Erythroblast (primary cell): ENCODE data around the gene AGPS.

Experiments
- GATA1 ChIP-seq: IDR thresholded peaks from 2 replicates; pipeline ENCODE4 v1.6.1; 2011; ENCODE audit warnings: low read depth, mild to moderate bottlenecking, control low read depth, low read length, moderate library complexity
- POLR2A ChIP-seq: IDR thresholded peaks from 2 replicates; pipeline ENCODE4 v1.6.1; 2011; ENCODE audit warnings: mild to moderate bottlenecking, low read length

DNA sequence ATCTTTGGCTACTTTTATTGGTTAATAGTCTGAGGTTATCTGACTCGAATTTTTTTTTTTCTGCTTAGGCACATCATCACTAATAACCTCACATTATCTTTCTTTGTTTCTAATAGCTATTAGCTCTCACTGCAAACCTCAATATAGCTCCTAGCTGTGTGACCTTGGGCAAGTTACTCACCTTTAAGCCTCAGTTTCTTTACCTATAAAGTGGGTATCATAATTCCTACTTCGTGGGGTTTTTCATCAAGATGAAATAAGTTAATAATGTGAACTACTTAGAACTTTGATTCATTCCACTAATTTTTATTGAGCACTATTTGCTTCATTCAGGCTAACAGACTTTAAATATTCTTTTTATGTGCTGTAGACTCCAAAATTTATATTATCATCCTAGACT, 55.5 kb downstream of the AGPS start:
- TF ChIP-seq POLR2A, result no peak
- TF ChIP-seq GATA1, result no peak
